Keratinocyte (primary cell): ENCODE results near the gene PRAMEF20. TPM values are rescaled to one million over a fixed set of nuclear protein-coding genes. Genes with fewer than 3 reads are reported as not detected.
"Not testable (repeated sequence)": the region's sequence is repeated elsewhere in the genome, so short reads cannot be mapped to it uniquely, and the experiment has no call there.

ENCODE experiments used
- DNase-seq: peaks from one replicate; pipeline ENCODE4 v3.0.0-alpha.2; 2011; ENCODE audit warnings: low read depth, missing footprints, low spot score
- FAIRE-seq: peaks from 2 replicates; lab custom pipeline; 2011; peaks lifted over from hg19 to GRCh38; lab: Jason Lieb, UNC
- H2AFZ ChIP-seq: 2 replicates; pipeline ENCODE4 v1.6.0; 2012; ENCODE audit warnings: low read length, control low read depth, inconsistent platforms; ENCODE audit not compliant: control insufficient read depth
- H3K27ac ChIP-seq: 2 replicates; pipeline ENCODE4 v1.5.1; 2011; ENCODE audit warnings: low read length; ENCODE audit not compliant: control insufficient read depth, insufficient read depth
- H3K27me3 ChIP-seq: 3 replicates; pipeline ENCODE4 v1.6.0; 2011; ENCODE audit warnings: low read length; ENCODE audit not compliant: control insufficient read depth, insufficient read depth; ENCODE audit errors: extremely low read depth
- H3K36me3 ChIP-seq, 2 experiments: 2 replicates in 1 of 2; 3 replicates in 1 of 2; pipeline ENCODE4 v1.5.1; 2011; ENCODE audit warnings: low read length in 2 of 2, mild to moderate bottlenecking in 1 of 2; ENCODE audit not compliant: control insufficient read depth in 2 of 2, insufficient read depth in 2 of 2; ENCODE audit errors: extremely low read depth in 1 of 2
- H3K4me1 ChIP-seq: 3 replicates; pipeline ENCODE4 v1.5.1; 2011; ENCODE audit warnings: low read length; ENCODE audit not compliant: control insufficient read depth, insufficient read depth; ENCODE audit errors: extremely low read depth
- H3K4me2 ChIP-seq: 3 replicates; pipeline ENCODE4 v1.6.0; 2011; ENCODE audit warnings: low read depth, low read length; ENCODE audit not compliant: control insufficient read depth, insufficient read depth; ENCODE audit errors: extremely low read depth
- H3K4me3 ChIP-seq, 3 experiments: fragments of 200-600 bp in 1 of 3; sonication (generic) in 1 of 3; 2 replicates in 2 of 3; 3 replicates in 1 of 3; pipeline ENCODE4 v1.5.1; 2011 to 2016; ENCODE audit warnings: low read length in 3 of 3, mild to moderate bottlenecking in 3 of 3, control low read depth in 2 of 3, inconsistent platforms in 1 of 3, low read depth in 1 of 3, mixed read lengths in 1 of 3, mixed run types in 1 of 3, moderate library complexity in 1 of 3; ENCODE audit not compliant: control insufficient read depth in 2 of 3, insufficient read depth in 2 of 3; ENCODE audit errors: extremely low read depth in 1 of 3
- H3K79me2 ChIP-seq: 2 replicates; pipeline ENCODE4 v1.6.0; 2012; ENCODE audit warnings: low read length; ENCODE audit not compliant: control insufficient read depth, insufficient read depth
- H3K9ac ChIP-seq: 3 replicates; pipeline ENCODE4 v1.6.0; 2011; ENCODE audit warnings: low read length; ENCODE audit not compliant: control insufficient read depth, insufficient read depth; ENCODE audit errors: extremely low read depth
- H3K9me1 ChIP-seq: 3 replicates; pipeline ENCODE4 v1.6.0; 2011; ENCODE audit warnings: low read length; ENCODE audit not compliant: control insufficient read depth, insufficient read depth; ENCODE audit errors: extremely low read depth
- H3K9me3 ChIP-seq: 2 replicates; pipeline ENCODE4 v1.5.1; 2012; ENCODE audit warnings: low read depth, low read length; ENCODE audit not compliant: control insufficient read depth
- H4K20me1 ChIP-seq: 3 replicates; pipeline ENCODE4 v1.6.0; 2011; ENCODE audit warnings: low read length; ENCODE audit not compliant: control insufficient read depth, insufficient read depth; ENCODE audit errors: extremely low read depth
- dilution Hi-C: fragments of 300-500 bp; cut with MboI; formaldehyde crosslinking; loops from one replicate; pipeline ENCODE4 v1.7.0; 2020; ENCODE audit warnings: low sequenced_read_pairs; ENCODE audit not compliant: extremely low pct_ligation_motif_present
- polyA plus RNA-seq, 5 experiments: library from polyadenylated mRNA; depleted of rRNA in 3 of 5; stranded (reverse) in 3 of 5; stranded (forward) in 1 of 5; unstranded in 1 of 5; fragments of >200 nt; gene quantifications; 1 replicate in 1 of 5; 2 replicates in 3 of 5; 3 replicates in 1 of 5; pipeline versions ENCODE4 v1.2.1 to v1.2.3, GENCODE V29; 2011 to 2012; ENCODE audit warnings: missing spikeins in 2 of 5, low read depth in 1 of 5, low replicate concordance in 1 of 5

Gene PRAMEF20
- polyA plus RNA-seq, 1 donor (not counting 4 experiments of a cell fraction or from before 2014, with no cell fraction given) = not detected

GRCh38 chr1:13393004-13393403, 17.2 kb upstream of the PRAMEF20 start:
- H3K4me3 ChIP-seq, H3K79me2 ChIP-seq, FAIRE-seq, H3K4me1 ChIP-seq, dilution Hi-C loops, H2AFZ ChIP-seq, H3K9me1 ChIP-seq, H3K9me3 ChIP-seq, H3K9ac ChIP-seq, H4K20me1 ChIP-seq, DNase-seq, H3K27ac ChIP-seq, H3K4me2 ChIP-seq, H3K27me3 ChIP-seq, H3K36me3 ChIP-seq: not testable (repeated sequence)

- FAIRE-seq, H3K27me3 ChIP-seq, H3K9ac ChIP-seq, H3K4me3 ChIP-seq, DNase-seq, H3K4me1 ChIP-seq, H3K9me3 ChIP-seq, H2AFZ ChIP-seq, H3K79me2 ChIP-seq, dilution Hi-C loops, H3K36me3 ChIP-seq, H4K20me1 ChIP-seq, H3K27ac ChIP-seq, H3K9me1 ChIP-seq, H3K4me2 ChIP-seq: not testable (repeated sequence)
These were observed 15.5 kb upstream of the PRAMEF20 start for GRCh38 chr1:13394761-13395160.

- H3K9ac ChIP-seq, H3K9me1 ChIP-seq, FAIRE-seq, dilution Hi-C loops, H3K36me3 ChIP-seq, H3K27ac ChIP-seq, H3K79me2 ChIP-seq, H3K4me3 ChIP-seq, H3K4me1 ChIP-seq, H3K9me3 ChIP-seq, H4K20me1 ChIP-seq, H3K4me2 ChIP-seq, DNase-seq, H2AFZ ChIP-seq, H3K27me3 ChIP-seq: not testable (repeated sequence)
These were observed 14.9 kb upstream of the PRAMEF20 start for GRCh38 chr1:13395311-13395710.
